K562 (cell line): Measurements from ENCODE around the gene PRSS50.

ENCODE experiments used
- EZH2 ChIP-seq: IDR thresholded peaks from 2 replicates; pipeline ENCODE4 v1.6.1; 2012; ENCODE audit warnings: low read depth, mild to moderate bottlenecking, inconsistent platforms, low read length, borderline replicate concordance
- MCM3 ChIP-seq: fragments of 450-650 bp; IDR thresholded peaks from 2 replicates; pipeline ENCODE4 v1.6.1; 2016
- POLR2A ChIP-seq: fragments of 450-650 bp; conservative IDR thresholded peaks from 2 replicates; pipeline ENCODE4 v1.6.1; 2016
- SRSF9 ChIP-seq: fragments of 200-400 bp; formaldehyde crosslinking; IDR thresholded peaks from 2 replicates; pipeline ENCODE4 v1.6.1; 2017; ENCODE audit warnings: low read depth, low read length, borderline replicate concordance
- STAT5B ChIP-seq: fragments of 250-450 bp; sonication (Bioruptor Pico); IDR thresholded peaks from 2 replicates; pipeline ENCODE4 v1.8.0; 2021; ENCODE audit warnings: mild to moderate bottlenecking, inconsistent platforms
- TF ChIP-seq, protein P1 (sequence below): fragments of 450-650 bp; IDR thresholded peaks from 2 replicates; pipeline ENCODE4 v1.6.1; 2018; ENCODE audit not compliant: partially characterized antibody
- TF ChIP-seq, protein P2 (sequence below), 3 experiments: IDR thresholded peaks in 2 of 3; conservative IDR thresholded peaks in 1 of 3; 2 replicates each; pipeline ENCODE4 v1.5.1; 2011 to 2012; ENCODE audit warnings: low read length in 3 of 3, mild to moderate bottlenecking in 3 of 3, control low read depth in 2 of 3, improper control_type of control experiment in 1 of 3, inconsistent platforms in 1 of 3, low read depth in 1 of 3, mixed read lengths in 1 of 3, moderate library complexity in 1 of 3; ENCODE audit not compliant: insufficient read depth in 2 of 3
- TF ChIP-seq, protein P3 (sequence below): fragments of 250-450 bp; sonication (Bioruptor Pico); IDR thresholded peaks from 2 replicates; pipeline ENCODE4 v1.5.0; 2021

DNA sequence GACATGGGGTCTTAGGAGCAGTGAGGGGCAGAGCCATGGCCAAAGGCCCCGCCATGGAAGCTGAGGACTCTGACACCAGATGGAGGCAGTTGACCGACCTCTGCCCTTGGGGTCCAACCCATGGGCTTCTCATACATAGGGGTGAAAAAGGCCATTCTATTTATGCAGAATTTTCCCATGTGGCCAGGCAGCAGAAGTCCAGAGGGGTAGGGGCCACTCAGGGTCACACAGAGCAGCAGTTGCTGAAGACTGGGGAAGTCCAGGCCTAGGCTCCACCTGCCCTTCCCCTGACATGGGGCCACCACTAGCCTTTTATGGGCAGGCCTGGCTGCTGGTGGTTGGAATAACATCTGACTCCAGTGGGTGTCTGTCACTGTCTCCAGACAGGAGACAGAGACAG is 6.4 kb downstream of the PRSS50 start:
- TF ChIP-seq, protein P1, sequence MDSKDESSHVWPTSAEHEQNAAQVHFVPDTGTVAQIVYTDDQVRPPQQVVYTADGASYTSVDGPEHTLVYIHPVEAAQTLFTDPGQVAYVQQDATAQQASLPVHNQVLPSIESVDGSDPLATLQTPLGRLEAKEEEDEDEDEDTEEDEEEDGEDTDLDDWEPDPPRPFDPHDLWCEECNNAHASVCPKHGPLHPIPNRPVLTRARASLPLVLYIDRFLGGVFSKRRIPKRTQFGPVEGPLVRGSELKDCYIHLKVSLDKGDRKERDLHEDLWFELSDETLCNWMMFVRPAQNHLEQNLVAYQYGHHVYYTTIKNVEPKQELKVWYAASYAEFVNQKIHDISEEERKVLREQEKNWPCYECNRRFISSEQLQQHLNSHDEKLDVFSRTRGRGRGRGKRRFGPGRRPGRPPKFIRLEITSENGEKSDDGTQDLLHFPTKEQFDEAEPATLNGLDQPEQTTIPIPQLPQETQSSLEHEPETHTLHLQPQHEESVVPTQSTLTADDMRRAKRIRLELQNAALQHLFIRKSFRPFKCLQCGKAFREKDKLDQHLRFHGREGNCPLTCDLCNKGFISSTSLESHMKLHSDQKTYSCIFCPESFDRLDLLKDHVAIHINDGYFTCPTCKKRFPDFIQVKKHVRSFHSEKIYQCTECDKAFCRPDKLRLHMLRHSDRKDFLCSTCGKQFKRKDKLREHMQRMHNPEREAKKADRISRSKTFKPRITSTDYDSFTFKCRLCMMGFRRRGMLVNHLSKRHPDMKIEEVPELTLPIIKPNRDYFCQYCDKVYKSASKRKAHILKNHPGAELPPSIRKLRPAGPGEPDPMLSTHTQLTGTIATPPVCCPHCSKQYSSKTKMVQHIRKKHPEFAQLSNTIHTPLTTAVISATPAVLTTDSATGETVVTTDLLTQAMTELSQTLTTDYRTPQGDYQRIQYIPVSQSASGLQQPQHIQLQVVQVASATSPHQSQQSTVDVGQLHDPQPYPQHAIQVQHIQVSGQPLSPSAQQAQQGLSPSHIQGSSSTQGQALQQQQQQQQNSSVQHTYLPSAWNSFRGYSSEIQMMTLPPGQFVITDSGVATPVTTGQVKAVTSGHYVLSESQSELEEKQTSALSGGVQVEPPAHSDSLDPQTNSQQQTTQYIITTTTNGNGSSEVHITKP, result no peak
- TF ChIP-seq, protein P2, sequence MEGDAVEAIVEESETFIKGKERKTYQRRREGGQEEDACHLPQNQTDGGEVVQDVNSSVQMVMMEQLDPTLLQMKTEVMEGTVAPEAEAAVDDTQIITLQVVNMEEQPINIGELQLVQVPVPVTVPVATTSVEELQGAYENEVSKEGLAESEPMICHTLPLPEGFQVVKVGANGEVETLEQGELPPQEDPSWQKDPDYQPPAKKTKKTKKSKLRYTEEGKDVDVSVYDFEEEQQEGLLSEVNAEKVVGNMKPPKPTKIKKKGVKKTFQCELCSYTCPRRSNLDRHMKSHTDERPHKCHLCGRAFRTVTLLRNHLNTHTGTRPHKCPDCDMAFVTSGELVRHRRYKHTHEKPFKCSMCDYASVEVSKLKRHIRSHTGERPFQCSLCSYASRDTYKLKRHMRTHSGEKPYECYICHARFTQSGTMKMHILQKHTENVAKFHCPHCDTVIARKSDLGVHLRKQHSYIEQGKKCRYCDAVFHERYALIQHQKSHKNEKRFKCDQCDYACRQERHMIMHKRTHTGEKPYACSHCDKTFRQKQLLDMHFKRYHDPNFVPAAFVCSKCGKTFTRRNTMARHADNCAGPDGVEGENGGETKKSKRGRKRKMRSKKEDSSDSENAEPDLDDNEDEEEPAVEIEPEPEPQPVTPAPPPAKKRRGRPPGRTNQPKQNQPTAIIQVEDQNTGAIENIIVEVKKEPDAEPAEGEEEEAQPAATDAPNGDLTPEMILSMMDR (IDR thresholded peaks at IDR 0.05 in 2 of 3, conservative IDR thresholded peaks at IDR 0.05 in 1 of 3; ENCODE audit: insufficient read depth in 2 of 3, low read depth in 1 of 3, low read length in 3 of 3), result no peak
- TF ChIP-seq, protein P3, sequence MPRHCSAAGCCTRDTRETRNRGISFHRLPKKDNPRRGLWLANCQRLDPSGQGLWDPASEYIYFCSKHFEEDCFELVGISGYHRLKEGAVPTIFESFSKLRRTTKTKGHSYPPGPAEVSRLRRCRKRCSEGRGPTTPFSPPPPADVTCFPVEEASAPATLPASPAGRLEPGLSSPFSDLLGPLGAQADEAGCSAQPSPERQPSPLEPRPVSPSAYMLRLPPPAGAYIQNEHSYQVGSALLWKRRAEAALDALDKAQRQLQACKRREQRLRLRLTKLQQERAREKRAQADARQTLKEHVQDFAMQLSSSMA (CRISPR knock-in tag), result no peak
- TF ChIP-seq POLR2A, result no peak
- no peak for TF ChIP-seq MCM3
- no peak for TF ChIP-seq STAT5B (CRISPR knock-in tag)
- no peak for TF ChIP-seq SRSF9
- TF ChIP-seq EZH2, result no peak
